ENCODE results near the gene SNX10.

The SNX10 gene

DNA sequence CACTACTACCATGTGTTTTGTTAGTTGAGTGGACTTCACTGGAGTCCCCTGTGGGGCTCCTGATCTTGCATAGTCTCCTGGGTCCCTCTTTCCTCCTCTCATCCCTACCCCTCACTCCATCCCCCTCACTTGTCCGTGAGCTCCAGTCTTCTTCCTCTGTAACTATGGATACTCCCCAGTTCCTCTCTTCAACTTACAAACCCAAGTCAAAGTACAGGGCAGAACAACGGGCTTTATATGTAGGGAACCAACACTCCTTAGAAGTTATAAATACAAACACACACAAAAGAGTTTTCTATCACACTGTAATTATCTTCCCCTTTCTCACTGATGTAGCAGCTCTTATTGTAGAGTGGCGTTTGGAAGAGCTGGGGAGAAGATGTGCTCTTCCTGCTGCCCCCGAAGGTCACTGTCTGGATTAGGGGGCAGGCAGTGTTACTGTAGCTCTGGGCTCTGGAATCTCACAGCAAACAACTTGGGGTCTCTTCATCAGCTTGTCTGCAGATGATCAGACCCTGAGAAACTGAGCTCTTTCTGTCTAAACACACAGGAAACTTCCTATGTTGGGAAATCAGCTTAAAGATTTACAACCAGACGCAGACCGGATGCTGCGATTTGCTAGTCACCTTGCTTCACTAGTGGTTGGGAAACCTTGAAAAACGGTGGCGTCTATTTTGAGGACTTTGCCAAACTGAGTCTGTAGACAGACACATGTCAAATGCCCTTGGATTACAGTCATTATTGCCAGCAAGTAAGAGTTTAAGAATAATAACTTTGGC is 13.6 kb downstream of the SNX10 start:
- peak; percentile 79 for DNase-seq

DNA sequence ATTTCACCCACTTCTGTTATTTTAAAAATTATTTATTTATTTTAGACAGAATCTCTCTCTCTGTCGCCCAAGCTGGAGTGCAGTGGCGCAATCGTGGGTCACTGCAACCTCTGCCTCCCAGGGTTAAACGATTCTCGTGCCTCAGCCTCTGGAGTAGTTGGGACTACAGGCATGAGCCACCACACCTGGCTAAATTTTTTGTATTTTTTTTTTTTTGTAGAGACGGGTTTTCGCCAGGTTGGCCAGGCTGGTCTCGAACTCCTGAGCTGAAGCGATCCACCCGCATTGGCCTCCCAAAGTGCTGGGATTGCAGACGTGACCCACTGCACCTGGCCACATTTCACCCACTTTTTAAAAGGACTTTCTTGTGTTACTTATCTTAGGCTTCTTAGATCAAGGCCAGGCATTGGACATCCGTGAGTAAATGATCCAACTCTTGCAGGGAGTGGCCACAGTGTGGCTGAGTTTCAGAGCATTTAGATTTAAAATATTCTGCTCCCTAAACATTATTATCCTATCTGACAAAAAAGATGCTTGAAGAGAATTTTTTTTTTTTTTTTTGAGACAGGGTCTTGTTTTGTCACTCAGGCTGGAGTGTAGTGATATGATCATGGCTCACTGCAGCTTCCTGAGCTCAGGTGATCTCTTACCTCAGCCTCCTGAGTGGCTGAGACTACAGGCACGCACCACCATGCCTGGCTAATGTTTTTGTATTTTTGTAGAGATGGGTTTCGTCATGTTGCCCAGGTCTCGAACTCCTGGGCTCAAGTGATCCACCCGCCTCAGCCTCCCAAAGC is 14.4 kb downstream of the SNX10 start:
- DNase-seq: no peak

DNA sequence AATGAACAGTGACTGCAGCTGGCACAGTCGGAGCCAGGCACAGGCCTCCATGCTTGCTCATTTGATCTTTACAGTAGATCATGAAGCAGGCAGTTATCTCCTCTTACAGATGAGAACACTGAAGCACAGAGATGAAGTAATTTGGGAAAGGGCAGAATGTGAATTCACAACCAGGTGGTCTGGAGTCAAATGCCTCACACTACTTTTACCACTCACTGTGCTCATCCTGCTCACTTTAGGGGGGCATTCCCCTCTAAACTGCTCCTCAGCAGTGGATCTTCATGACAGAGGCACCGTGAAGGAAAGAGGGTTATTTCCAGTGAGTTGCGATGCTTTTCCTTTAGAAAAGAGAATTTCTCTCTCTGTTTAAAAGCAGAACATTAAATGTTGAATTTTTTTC is 15.1 kb downstream of the SNX10 start:
- no peak for DNase-seq

DNA sequence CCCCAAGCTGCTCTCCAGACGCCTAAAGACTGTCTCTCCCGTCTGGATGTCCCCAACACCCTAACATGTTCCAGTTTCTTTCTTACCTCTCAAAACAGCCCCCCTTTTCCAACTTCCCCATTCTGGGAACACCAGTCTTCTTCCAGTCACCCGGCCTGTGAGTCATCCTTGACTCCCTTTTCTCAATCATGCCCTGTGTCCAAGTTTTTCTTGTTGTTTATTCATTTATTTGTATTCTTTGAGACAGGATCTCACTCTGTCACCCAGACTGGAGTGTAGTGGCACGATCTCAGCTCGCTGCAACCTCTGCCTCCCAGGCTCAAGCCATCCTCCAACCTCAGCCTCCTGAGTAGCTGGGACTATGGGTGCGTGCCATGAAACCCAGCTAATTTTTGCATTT is 15.6 kb downstream of the SNX10 start:
- DNase-seq: no peak

DNA sequence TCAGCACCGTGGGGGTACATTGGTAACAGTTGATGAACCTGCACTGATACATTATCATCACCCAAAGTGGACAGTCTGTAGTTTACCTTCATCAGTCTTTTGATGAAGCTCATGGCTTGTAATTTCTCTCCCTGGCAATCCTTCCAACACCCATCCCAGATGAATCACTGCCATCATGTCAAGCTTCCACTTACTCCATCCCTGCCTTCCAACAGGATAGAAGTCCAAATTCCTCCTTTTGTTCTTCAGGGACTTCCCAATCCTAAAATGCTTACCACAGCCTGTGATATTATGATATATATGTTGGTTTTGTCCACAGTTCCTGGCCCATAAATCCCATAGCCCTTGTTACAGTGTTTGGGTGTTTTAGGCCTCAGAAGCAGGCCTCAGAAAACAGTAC is 16.1 kb downstream of the SNX10 start:
- DNase-seq: no peak

DNA sequence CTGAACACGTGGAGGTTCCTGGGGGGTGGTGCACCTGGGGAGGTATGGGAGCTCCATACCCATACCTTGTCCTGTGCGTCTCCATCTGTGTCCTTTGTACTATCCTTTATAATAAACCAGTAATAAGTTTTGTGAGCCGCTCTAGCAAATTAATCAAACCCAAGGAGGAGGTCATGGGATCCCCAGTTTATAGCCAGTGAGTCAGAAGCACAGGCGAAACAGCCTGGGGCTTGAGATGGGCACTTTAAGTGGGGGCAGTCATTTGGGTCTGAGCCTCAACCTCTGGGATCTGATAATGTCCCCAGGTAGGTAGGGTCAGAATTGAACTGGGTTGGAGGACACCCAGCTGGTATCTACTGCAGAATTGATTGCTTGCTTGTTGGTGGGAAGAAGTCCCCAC is 16.9 kb downstream of the SNX10 start:
- no peak for DNase-seq

DNA sequence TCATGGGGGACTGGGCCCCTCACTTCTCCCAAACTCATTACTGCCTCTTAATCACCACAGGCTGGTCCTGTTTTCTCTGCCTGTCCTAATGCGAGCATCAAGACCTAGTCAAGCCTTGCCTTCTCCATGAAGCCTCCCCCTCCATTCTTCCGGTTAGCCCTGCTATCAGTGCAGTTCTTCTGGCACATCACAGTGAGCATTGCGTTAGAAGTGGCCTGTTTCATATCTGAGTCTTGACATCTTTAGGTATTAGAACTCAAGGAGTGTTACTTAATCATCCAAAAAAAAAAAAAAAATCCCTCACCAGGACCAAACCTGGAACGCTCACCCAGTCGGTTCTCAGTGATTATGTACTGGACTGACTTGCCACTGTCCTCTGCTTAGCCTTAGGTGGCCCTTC is 17.4 kb downstream of the SNX10 start:
- DNase-seq: no peak

DNA sequence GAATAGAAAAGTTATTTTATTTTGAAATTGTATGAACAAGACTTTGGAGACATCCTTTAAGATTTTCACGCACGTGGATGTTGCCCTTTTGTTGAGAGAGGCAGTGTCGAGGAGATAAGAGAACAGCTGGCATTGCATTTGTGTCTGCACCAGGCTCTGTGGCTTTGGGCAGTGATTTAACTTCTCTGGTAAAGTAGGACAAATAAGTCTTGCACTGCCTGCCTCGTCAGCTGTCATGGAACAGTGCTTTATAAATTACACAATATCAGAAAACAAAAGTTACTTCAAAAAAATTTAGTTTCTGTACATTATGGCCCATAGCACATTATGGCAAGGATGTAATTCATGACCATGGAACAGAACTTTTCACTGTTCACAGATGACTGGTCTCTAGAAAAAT is 20.1 kb downstream of the SNX10 start:
- no peak for DNase-seq

DNA sequence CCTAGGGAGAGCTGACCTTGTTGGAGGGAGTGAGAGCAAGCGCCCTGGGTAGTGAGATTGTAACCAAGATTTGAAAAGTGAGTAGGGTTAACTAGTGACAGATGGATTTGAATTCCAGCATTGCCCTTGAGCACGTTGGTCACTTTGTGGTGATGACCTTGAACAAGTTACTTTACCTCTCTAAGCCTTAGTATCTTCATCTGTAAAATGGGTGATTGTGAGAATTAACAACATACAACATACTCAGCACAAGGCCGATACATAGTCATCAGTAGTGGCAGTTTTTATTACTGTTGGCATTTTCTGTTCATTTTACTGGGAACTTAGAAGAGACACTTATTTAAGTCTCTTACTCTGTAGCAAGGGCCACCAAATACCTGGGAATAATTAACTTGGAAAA is 25.5 kb downstream of the SNX10 start:
- no peak for DNase-seq

DNA sequence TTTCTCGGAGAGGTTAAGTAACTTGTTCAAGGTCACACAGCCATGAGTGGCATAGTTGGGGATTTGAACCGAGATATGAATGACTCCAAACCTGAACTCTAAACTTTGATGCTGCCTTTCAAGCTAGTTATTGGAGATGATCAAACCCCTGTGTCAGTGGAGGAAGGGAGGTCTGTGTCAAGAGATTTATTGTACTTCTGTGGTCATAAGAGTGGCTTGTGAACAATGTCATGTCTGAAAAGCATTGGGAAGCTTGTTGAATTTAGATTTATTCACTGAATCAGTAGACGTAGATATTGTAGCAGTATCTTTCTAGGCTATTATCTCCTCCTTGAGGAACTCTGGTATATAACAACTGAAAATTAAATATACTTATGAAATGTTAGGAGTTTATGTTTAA is 27.3 kb downstream of the SNX10 start:
- no peak for DNase-seq

DNA sequence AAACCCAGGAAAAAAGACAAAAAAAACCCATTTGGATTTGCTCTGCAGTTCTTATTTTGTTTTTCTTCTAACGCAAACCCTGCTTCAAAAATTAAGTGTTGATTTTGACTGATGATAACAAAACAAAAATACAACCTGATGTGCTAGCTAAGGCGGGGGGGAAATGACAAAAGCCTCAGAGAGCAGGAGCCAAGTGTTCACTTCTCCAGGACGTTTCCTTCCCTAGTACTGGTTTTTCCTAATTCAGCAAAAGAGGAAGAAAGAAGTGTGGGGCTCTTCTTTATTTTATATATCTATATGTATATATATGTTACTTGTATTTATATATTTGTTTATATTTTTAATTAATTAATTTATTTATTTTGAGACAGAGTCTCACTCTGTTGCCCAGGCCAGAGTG is 28.0 kb downstream of the SNX10 start:
- DNase-seq: no peak

DNA sequence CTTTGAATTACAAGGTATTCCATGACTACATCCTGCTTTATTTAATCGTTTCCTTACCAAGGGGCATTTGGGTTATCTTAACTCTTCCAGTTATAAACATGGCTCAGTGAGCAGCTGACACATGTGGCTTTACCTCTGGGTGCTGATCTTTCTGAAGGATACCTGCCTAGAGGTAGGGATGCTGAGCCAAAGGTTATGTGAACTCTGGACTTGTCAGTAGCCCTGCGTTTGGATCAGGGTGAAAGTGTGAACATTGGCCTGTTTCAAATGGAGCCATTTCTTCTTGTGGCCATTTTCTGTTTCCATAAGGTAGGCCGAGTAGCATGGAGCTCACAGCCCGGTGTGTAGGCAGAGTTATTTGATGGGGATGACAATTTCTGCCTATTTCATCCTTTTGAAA is 29.2 kb downstream of the SNX10 start:
- no peak for DNase-seq

DNA sequence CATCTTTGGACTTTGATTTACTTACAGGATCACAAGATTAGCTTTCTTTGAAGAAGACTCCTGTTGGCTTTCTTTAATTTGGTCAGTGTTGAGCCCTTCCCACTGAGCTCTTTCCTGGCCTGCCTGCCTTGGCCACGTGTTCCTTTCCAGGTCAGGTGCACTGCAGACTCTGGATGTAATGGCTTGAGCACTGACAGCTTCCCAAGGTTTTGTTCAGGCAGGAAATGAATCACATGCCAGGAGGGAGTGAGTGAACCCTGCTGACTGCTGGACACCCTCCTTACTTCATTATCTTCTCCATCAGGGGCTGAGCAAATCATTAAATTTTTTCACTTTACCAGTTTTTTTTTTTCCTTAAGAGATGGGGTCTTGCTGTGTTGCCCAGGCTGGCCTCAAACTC is 29.8 kb downstream of the SNX10 start:
- DNase-seq: no peak

DNA sequence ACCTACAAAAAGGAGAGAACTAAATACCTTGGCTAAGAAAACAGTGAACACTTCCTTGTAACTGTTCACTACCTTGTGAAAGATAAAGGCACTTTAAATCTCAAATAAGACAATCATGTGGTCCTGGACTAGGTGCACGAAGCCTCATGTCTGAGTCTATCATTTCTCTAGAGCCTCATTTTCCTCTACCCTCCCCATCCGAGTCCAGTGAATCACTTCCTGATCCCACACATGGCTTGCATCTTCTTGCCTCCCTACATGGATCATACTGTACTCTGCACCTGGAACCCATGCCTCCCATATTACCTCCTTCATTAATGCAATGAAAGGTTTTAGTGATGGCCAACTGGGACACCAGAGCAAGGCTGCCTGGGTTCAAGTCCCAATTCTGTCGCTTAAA is 34.5 kb downstream of the SNX10 start:
- no peak for DNase-seq

DNA sequence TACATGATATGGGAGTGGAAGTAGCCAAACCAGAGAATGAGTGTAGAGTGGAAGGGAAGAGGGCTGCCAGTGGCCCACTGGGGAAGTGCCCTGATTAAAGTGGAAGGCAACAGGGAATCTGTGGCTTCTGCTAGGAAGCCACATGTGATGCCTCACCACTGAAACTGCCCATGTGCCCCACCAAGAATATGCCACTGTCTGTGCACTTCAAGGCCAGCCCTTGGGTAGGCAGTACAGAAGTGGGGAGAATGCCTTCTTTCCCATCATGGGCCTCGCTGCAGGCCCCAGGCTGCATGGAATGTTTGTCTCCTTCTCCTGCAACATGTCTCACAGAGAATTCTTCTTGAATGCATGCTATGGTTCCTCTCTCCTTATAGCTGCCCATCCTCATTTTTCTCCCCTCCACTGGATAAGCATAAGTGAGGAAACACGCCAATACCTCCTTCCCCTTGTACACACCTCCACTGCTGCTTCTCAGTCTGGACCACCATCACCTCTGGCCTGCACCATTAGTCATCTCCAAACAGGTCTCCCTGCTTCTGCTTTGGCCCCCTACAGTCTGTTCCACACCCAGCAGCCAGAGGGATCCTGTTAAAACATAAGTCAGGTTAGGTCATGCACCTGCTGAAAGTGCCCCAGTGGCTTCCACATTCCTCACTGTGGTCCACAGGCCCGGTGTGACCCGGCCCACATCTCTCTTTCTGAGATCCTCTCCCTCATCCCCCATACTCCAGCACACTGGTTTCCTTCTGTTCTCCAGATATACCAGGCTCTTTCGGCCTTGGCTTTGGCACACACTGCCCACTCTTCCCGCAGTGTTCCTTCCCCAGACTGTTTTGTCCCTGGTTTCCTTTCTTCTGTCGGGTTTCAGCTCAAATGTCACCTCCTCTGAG is 37.1 kb downstream of the SNX10 start:
- no peak for DNase-seq

DNA sequence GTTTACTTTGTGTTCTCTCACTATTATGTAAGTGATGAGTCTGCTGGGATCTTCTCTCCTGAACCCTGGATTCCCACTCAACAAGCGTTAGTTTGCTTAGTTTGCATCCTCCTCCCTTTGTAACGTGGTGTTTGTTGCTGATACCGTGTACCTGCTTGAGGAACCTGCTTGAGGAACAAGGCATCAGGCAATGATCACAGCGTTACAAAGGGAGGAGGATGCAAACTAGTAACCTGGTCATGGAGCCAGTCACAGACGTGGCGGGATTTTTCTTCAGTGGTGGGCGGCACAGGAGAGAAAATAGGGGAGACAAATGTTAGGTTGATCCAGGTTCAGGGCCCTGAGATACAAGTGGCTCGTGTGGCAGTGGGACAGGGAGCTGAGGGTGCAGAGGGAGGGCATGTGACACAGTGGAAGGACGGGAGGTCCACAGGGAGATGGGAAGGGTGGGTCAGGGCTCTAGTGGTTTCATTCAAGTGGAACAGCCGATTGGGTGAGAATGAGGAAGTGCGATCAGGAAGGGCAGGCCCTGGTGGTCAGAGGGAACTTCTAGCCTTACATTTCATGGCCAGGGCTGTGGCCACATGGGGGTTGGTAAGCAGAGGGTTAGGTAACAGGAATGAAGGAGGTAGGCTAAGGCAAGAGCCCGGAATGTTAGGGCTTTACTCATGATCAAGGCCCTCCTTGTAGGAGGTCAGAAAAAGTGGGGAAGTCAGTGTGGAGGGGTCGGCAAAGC is 38.0 kb downstream of the SNX10 start:
- peak; percentile 61 for DNase-seq

DNA sequence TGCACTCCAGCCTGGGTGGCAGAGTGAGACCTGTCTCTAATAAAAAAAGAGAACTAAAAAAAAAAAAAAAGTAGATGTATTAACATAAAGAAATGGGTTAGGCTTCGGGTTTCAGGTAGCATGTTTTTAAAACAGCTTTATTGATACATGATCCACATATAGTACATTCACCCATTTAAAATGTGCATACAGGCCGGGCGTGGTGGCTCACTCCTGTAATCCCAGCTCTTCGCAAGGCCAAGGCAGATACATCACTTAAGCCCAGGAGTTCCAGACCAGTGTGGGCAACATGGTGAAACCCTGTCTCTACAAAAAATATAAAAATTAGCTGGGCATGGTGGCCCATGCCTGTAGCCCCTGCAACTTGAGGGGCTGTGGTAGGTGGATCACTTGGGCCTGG is 39.5 kb downstream of the SNX10 start:
- DNase-seq: no peak

DNA sequence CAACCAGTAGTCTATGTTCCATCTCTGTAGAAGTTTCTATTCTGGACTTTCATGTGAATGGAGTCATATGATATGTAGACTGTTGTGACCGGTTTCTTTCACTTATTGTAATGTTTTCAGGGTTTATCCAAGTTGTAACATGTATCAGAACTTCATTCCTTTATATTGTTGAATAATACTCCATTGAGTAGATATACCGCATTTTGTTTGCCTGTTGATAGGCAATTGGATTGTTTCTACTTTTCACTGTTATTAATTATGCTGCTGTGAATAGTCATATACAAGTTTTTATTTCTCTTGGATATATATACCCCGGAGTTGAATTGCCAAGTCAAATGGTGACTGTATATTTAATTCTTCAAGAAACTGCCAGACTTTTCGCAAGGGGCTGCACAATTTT is 40.1 kb downstream of the SNX10 start:
- DNase-seq: no peak

DNA sequence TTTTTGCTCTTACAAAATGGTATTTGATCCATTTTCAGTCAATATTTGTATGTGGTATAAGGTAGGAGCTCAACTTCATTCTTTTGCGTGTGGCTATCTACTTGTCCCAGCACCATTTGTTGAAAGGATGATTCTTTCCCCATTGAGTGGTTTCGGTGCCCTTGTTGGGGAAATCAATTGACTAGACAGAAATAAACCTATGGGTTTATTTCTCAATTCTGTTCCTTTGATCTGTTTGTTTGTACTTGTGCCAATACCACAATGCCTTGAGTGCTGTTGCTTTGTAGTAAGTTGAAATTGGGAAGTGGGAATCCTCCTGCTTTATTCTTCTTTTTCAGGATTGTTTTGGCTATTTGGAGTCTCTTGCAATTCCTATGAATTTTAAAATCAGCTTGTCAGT is 41.0 kb downstream of the SNX10 start:
- no peak for DNase-seq

DNA sequence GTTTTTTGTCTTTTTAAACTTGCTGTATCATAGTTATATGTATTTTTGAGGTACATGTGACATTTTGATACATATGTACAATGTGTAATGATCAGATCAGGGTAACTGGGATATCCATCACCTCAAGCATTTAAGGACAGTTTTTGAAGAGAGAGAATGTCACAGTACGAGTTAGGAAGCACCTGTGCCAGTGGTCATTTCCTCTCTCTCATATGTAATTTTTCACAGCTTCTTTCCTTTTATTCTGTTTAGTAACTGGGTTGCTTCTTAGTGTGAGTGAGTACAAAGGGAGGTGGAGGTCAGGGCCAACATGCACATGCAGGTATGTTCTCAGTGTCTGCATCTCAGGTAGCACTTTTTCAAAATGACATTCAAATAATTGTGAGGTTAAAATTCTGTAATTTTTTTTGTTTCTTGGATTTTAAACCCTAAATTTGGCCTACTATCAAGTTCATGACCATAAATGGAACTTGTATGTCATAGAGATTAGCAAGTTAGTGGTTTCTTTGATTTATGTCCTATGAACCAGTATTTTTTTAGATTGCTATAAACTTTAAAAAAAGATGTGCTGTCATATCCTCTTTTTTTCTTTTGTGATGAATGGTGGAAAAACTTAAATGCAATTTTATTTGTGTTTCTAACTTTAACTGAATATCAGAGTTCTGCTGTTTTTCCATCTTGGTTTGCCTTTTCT is 42.7 kb downstream of the SNX10 start:
- no peak for DNase-seq

DNA sequence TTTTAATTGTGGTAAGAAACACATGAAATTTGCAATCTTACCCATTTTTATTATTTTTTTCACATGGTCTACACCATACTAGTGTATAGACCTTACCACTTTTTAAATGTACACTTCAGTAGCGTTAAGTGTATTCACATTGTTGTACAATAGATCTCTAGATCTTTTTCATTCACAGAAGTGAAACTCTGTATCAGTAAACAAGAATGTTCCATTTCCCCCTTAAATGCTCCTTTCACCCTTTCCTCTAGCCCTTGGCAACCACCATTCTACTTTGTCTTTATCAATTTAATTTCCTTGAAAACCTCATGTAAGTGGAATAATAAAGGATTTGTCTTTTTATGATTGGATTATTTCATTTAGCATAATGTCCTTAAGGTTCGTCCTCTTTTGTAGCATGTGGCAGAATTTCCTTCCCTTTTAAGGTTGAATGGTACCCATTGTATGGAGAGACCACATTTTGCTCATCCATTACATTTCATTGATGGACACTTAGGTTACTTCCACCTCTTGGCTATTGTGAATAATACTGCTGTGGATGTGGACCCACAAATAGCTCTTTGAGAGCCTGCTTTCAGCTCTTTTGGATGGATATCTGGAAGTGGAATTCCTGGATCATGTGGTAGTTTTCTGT is 45.7 kb downstream of the SNX10 start:
- no peak for DNase-seq
